Pancreas (tissue), 10 donors: Measurements from ENCODE around the gene DLG2. TPM values are rescaled to one million over a fixed set of nuclear protein-coding genes. Genes with fewer than 3 reads are reported as not detected.

Source experiments
- ATAC-seq, 4 donors: fragments of 200-7000 bp; cut with Tn5 transposase; one replicate each; pipeline versions ENCODE4 v1.8.0 to v1.9.1; 2020; ENCODE audit warnings: mild to moderate bottlenecking in 4 of 4, moderate library complexity in 4 of 4
- DNase-seq, 6 donors: peaks; one replicate each; pipeline ENCODE4 v3.0.0-alpha.2; 2020
- FAIRE-seq: peaks from 2 replicates; lab custom pipeline; 2012; peaks lifted over from hg19 to GRCh38; lab: Jason Lieb, UNC
- H3K27ac ChIP-seq, 4 donors: fragments of 200-600 bp; sonication (generic); 1 replicate in 3 of 4; 2 replicates in 1 of 4; pipeline versions ENCODE4 v1.5.0 to v1.8.0; 2020
- H3K27me3 ChIP-seq, 4 donors: fragments of 200-600 bp; one replicate each; pipeline ENCODE4 v1.8.0; 2021
- H3K36me3 ChIP-seq, 3 donors: fragments of 200-600 bp; sonication (generic) in 1 of 3; one replicate each; pipeline versions ENCODE4 v1.5.0 to v1.8.0; 2020 to 2021
- H3K4me1 ChIP-seq, 3 donors: fragments of 200-600 bp; one replicate each; pipeline ENCODE4 v1.8.0; 2021
- H3K4me3 ChIP-seq, 4 donors: fragments of 200-600 bp; sonication (generic) in 2 of 4; one replicate each; pipeline versions ENCODE4 v1.5.0 to v1.8.0; 2020 to 2021
- H3K9me3 ChIP-seq, 4 donors: fragments of 200-600 bp; one replicate each; pipeline ENCODE4 v1.8.0; 2021
- WGBS, 2 donors: extraction: QIAGEN DNeasy Blood & Tissue Kit; methylation state at CpG; one replicate each; pipeline ENCODE4 v1.1.7; 2013; 5-methylcytosine and 5-hydroxymethylcytosine counted together
- intact Hi-C, 3 donors: fragments of 100-400 bp; cut with DNase I; formaldehyde crosslinking; loops; one replicate each; pipeline versions ENCODE4 v1.11.1 to v1.14.2; 2022
- polyA plus RNA-seq, 2 donors: library from polyadenylated mRNA; stranded (reverse); fragments of 200-250 nt; gene quantifications; one replicate each; pipeline ENCODE4 v1.2.3, GENCODE V29; 2013
- total RNA-seq, 6 donors: library from RNA; stranded (reverse); fragmentation: NEBNext Ultra II Directional in 4 of 6; extraction: Animal tissue kit (Norgen Biotek cat#: 25700) in 4 of 6; gene quantifications; one replicate each; pipeline versions ENCODE4 v1.2.1 to v1.2.4, GENCODE V29; 2021 to 2023
- TF ChIP-seq, protein P1 (sequence below), 4 donors: fragments of 200-600 bp; sonication (generic) in 3 of 4; IDR thresholded peaks; one replicate each; pipeline versions ENCODE4 v1.5.0 to v1.8.0; 2021; ENCODE audit warnings: antibody characterized with exemption in 4 of 4
- donor health status: healthy with polysubstance abuse.
- donor health status: DM: no; HTN: no; CAD: no; lungs with moderate emphysema.
- donor health status: DM: no; HTN: no; CAD: no.
- donor health status: control.
- donor health status: control.
- donor health status: Bipolar disorder and iron deficiency.
- donor health status: DM: yes; HTN: yes; CAD: no.
- donor health status: DM: no; HTN: no; CAD: no.
- donor health status: DM: no; HTN: no; CAD: no.
- donor health status: DM: yes; HTN: yes; CAD: no.

The DLG2 gene
- total and polyA plus RNA-seq, 8 donors, result 1.2 to 5.4 (median 3.6) TPM

DNA sequence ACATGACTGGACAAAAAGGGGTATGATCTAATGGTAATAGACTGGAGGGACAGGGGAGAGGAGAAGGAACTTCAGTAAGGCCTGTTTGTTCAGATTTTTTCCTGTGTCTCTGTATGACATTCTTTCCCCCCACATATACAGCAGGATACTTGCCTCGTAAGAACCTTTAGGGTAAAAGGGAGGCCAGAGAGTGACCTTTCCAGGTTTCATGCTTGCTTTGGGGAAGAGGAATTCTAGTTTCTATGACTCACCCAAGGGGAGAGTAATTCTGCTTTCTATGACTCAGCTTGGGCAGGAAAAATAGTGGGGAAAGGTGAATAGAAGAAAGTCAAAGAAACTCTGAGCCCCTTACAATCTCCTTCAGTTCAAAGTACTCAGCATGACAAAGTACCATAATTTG is 457.0 kb downstream of the DLG2 start:
- TF ChIP-seq, protein P1, sequence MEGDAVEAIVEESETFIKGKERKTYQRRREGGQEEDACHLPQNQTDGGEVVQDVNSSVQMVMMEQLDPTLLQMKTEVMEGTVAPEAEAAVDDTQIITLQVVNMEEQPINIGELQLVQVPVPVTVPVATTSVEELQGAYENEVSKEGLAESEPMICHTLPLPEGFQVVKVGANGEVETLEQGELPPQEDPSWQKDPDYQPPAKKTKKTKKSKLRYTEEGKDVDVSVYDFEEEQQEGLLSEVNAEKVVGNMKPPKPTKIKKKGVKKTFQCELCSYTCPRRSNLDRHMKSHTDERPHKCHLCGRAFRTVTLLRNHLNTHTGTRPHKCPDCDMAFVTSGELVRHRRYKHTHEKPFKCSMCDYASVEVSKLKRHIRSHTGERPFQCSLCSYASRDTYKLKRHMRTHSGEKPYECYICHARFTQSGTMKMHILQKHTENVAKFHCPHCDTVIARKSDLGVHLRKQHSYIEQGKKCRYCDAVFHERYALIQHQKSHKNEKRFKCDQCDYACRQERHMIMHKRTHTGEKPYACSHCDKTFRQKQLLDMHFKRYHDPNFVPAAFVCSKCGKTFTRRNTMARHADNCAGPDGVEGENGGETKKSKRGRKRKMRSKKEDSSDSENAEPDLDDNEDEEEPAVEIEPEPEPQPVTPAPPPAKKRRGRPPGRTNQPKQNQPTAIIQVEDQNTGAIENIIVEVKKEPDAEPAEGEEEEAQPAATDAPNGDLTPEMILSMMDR (IDR thresholded peaks at IDR 0.05), result no peak
- 67 to 81% methylated on average over 1 of the region's 1 CpG for WGBS, 2 donors
- H3K4me1 ChIP-seq, result no peaks in the 10 kb centered on the region
- no peaks in the 10 kb centered on the region for H3K36me3 ChIP-seq
- no peak for ATAC-seq
- no peaks in the 10 kb centered on the region for H3K27me3 ChIP-seq
- no peak for FAIRE-seq
- H3K9me3 ChIP-seq, result no peaks in the 10 kb centered on the region
- no peak for DNase-seq
- H3K4me3 ChIP-seq, result no peak overlapping the region
- intact Hi-C loops, result no loop called here
- no peak overlapping the region for H3K27ac ChIP-seq

- no peak for DNase-seq
- no peaks in the 10 kb centered on the region for H3K4me1 ChIP-seq
- no peak overlapping the region for H3K4me3 ChIP-seq
- intact Hi-C loops, result no loop called here
- TF ChIP-seq, protein P1 (IDR thresholded peaks at IDR 0.05), result no peak
- 80 to 96% methylated on average over 1 of the region's 1 CpG for whole genome bisulfite sequencing, 2 donors
- no peaks in the 10 kb centered on the region for H3K9me3 ChIP-seq
- H3K27me3 ChIP-seq, result no peaks in the 10 kb centered on the region
- no peak for FAIRE-seq
- no peak overlapping the region for H3K27ac ChIP-seq
- no peaks in the 10 kb centered on the region for H3K36me3 ChIP-seq
- ATAC-seq, result no peak
Observed at GRCh38 chr11:85167471-85167870, 459.7 kb downstream of the DLG2 start.

- TF ChIP-seq, protein P1 (IDR thresholded peaks at IDR 0.05), result no peak
- no peaks in the 10 kb centered on the region for H3K36me3 ChIP-seq
- H3K4me3 ChIP-seq, result no peak overlapping the region
- no peaks in the 10 kb centered on the region for H3K9me3 ChIP-seq
- H3K27ac ChIP-seq, result no peak overlapping the region
- no peak for FAIRE-seq
- intact Hi-C loops, result no loop called here
- no peaks in the 10 kb centered on the region for H3K4me1 ChIP-seq
- DNase-seq, result no peak
- no peak for ATAC-seq
- whole genome bisulfite sequencing, 2 donors, result 75 to 96% methylated on average over 1 of the region's 1 CpG
- no peaks in the 10 kb centered on the region for H3K27me3 ChIP-seq
Observed at GRCh38 chr11:85167038-85167437, 460.1 kb downstream of the DLG2 start.

DNA sequence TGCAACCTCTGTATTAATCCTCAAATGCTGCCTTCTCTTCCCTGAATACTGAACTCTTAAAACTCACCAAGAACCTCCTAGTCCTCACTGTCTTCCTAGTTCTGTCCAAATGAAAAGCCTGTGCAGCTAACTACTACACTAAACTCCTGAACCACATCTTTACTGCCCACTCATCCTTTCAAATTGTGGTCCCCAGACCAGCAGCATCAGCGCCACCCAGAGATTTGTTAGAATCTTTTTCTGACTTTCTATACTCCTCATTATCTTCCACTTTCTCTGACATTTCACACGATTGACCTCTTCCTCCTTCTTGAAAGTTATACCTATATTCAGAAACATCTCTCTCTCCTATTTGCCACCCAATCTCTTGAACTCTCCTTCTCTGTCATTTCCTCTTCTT is 461.3 kb downstream of the DLG2 start:
- no peaks in the 10 kb centered on the region for H3K36me3 ChIP-seq
- TF ChIP-seq, protein P1 (IDR thresholded peaks at IDR 0.05), result no peak
- no peak for FAIRE-seq
- no peaks in the 10 kb centered on the region for H3K9me3 ChIP-seq
- no peaks in the 10 kb centered on the region for H3K27me3 ChIP-seq
- ATAC-seq, result no peak
- 64 to 76% methylated on average over 2 of the region's 2 CpGs for WGBS, 2 donors
- intact Hi-C loops, result no loop called here
- H3K4me1 ChIP-seq, result no peaks in the 10 kb centered on the region
- H3K27ac ChIP-seq, result no peak overlapping the region
- DNase-seq, result no peak
- H3K4me3 ChIP-seq, result no peak overlapping the region

DNA sequence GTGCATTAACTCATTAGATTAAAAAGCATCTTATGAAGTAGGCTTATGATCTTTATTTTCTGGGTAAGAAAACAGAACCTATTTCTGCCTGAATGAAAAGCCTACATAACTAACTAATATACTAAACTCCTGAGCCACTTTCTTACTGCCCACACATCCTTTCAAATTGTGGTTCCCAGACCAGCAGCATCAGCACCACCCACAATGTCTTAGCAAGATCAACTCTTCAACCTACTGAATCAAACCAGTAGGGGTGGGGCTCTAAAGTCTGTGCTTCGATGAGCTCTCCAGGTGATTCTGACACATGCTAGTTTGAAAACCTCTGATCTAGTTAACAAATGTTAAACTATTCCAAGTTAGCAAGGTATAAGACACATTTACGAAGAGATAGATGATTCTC is 462.4 kb downstream of the DLG2 start:
- H3K4me3 ChIP-seq, result no peak overlapping the region
- H3K27me3 ChIP-seq, result no peaks in the 10 kb centered on the region
- WGBS, 2 donors, result 75 to 83% methylated on average over 2 of the region's 2 CpGs
- H3K9me3 ChIP-seq, result no peaks in the 10 kb centered on the region
- no peak for DNase-seq
- no peak overlapping the region for H3K27ac ChIP-seq
- intact Hi-C loops, result no loop called here
- FAIRE-seq, result no peak
- ATAC-seq, result no peak
- TF ChIP-seq, protein P1 (IDR thresholded peaks at IDR 0.05), result no peak
- no peaks in the 10 kb centered on the region for H3K36me3 ChIP-seq
- H3K4me1 ChIP-seq, result no peaks in the 10 kb centered on the region
